ENCODE measurements around the gene MPPED1.

Gene MPPED1

GRCh38 chr22:43529934-43530333 is 118.1 kb downstream of the MPPED1 start:
- DNase-seq, result no peak

DNA sequence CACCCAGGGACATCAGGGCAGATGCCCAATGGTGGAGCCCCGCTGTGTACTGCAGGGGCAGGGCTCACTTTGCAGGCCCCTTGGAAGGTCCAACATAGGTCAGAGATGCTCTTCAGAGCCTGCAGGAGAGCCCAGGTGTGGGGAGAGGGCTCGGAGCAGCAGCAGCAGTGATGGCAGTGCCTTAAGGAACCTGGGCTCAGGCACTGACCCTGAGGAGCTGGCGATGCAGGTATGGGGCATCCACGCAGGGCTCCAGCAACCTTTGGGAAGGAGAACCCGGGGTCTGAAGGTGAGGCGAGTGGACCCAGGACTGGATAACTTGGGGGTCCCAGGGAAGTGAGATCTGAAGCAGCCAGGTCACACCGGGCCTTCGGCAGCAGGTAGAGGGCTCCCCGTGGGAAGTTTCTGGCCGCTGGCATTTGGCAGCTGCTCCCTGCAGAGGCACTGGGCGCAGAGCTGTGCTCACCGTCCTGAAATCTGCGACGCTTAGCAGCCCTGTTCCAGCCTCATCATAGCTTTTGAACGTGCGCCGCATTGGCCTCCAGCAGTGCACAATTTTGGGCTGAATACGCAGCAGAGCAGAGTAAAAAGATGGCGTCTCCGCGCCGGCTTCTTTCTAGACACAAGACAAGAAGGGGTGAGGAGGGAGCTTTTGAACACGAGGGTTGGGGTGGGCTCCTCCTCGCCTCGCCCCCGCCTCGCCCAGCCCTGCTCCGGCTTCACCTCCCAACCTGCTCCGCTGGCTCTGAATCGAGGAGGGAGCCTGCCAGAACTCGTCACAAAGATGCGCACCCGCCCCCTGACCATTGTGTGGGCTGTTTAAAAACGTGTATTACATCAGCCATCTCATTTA is 118.8 kb downstream of the MPPED1 start:
- DNase-seq, result no peak

DNA sequence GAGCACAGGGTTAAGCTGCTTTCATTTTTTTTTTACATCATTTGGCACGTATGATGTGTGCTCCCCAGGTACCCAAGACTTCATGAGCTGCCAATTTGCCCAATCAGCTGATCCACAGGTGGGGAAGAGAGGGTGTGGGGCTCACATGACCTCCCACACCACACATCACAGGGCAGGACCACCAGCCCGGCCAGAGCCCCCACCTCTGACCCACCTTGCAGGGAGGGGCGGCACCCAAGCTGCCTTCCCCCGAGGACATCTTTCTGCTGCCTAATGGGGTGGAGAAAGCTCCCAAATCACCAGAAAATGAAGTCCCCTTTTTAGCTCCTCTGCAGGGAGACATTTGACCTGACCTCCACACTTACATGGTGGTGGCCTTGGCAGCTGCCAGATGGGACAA is 119.8 kb downstream of the MPPED1 start:
- DNase-seq, result no peak

DNA sequence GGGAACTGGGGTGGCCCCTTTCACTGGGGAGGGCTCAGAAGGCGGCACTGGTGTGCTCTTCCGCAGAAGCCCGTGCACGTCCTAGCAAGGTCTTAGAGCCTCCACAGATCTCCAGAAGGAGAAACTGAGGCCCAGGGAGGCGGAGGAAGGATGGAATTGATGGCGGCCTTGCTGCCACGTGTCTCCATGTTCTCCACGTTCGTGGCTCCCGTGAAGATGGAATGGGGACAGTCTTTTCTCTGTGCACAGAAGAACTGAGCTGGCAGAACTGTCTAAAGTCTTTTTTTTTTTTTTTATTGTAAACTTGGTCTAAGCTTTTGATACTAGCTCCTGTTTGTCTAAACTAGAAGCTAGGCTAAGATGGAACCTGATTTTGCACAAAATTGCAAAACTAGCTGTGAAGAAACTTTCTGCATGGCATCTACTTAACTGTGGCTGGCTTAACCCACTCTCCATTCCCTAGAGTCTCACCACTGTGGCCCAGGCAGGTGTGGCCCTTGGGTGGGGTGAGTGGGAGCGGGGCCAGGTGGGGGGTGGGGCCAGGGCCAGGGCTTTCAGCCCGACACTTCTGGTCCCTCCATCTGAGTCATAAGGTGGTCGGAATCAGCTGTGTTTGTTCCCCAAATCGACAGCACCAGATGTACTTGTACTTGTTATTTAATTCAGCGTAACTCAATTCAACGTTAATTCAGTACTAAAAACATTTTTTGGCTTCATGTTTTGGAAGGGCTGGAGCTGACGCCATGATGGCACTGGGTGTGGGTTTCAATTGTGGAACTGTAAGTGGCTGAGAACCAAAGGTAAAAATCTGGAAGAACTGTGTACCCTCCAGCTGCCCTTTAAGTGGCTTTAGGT is 120.7 kb downstream of the MPPED1 start:
- DNase-seq, result peak; percentile 64

DNA sequence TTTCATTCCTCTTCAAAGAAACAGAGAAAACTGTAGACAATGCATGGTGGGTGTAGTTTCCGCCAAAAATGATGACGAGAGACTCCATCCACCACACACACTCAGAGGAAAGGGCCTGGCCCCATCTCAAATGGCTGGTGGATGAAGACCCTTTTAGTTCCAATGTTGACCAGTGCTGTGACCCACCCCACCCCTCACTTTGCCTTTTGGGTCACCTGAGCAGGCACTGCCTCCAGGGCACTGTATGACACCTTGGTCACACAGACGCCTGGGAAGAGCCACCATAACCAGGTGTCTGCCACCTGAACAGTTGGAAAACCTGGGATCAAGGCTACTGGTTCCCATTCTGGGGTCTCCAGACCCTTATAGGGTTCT is 121.3 kb downstream of the MPPED1 start:
- no peak for DNase-seq

GRCh38 chr22:43533656-43534428 is 122.0 kb downstream of the MPPED1 start:
- no peak for DNase-seq

- DNase-seq, result no peak
Observed at GRCh38 chr22:43534916-43535315, 123.1 kb downstream of the MPPED1 start.

DNA sequence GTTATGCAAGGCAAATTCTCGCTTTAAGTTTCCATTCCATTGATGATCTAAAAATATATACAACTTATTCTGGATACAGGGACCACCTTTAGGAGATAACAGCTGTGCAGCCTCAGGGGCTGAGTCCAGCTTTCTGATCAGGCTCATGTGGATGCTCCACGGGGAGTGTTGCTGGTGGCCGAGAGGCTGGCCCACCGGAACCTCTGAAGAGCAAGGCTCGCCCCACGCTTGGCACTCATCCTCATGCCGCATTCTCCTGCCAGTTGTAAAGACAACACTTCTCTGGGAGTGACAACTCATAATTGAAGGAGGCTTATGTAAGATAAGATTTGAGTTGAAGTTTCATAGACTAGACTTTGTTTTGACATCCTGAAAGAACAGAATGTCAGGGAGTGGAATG is 123.5 kb downstream of the MPPED1 start:
- no peak for DNase-seq

DNA sequence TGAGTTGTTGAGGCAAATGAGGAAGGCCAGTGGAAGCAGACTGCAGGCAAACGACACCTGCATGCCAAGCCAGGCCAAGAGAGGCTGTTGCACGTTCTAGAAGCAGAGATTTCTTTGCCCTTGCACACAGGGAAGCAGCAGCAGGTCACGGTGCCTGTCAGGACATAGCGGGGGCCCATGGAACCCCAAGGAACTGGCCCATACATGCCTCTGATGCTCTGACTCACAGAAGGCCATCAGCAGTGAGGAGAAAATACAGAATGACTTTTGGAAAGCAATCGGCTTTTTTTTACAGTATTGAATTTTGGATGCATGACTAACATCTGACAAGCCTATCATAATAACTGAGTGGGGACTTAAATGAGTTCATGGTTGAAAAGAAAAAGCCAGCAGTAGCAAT is 123.9 kb downstream of the MPPED1 start:
- peak; percentile 33 for DNase-seq

GRCh38 chr22:43537019-43537585 is 125.3 kb downstream of the MPPED1 start:
- DNase-seq, result no peak

- no peak for DNase-seq
Observed at GRCh38 chr22:43539572-43540528, 128.0 kb downstream of the MPPED1 start.

GRCh38 chr22:43540529-43540923 is 128.7 kb downstream of the MPPED1 start:
- peak; percentile 86 for DNase-seq

DNA sequence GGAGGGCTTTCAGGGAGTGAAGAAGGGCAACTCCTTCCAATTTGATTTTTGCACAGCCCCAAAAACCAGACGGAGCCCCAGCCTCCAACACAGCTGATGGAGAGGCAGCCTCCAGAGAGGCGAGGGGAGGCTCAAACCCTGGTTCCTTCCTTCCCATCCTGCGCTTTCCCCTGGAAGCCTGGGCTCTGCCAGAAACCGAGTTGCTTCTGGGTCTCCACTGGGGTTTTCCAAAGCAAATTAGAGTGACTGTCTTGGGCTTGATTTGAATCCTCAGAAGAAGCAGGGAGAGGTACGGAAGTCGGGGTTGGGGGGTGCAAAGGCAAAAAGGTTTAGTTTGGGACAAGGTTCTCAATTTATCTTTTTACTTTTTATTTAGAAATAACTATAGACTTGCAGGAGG is 129.2 kb downstream of the MPPED1 start:
- no peak for DNase-seq

DNA sequence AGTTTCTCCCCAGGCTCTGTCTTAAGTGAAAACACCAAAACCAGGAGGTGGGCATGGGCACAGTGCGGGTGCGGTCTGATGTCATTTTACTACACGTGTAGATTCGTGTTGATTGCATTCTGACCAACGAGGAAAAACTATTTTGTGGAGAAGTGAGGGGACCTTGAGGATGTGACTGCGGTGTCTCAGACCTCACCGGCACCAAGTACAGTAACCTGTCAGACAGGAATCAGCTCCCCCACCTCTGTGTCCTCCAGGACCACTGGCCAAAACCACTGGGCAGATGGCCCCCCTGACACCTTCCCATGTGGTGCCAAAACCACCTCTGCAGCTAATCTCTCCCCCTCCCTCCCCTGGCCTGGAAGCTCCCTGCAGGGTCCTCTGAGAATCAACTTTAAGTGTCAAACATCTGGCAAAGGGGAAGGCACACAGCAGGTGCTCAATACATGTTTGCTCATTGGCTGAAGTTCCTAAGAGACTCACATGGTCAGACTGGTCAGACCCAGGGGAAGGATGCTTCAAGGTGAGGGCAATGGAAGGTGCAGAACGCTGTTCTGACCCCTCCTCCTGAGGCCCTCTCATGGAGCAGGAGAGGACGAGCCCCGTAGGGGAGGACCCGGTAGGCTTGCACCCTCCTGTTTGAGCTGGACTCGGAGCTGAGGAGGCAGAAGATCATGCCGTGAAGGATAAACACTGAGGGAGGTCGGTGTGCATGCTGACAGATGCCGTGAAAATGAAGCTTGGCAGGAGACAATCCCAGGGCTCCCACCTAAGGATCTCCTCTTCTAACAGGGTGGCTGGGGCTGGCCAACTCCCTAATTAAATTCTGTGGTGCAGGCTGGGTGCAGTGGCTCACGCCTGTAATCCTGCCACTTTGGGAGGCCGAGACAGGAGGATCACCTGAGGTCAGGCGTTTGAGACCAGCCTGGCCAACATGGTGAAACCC is 129.9 kb downstream of the MPPED1 start:
- no peak for DNase-seq

- DNase-seq, result no peak
Observed at GRCh38 chr22:43542681-43543521, 131.1 kb downstream of the MPPED1 start.

GRCh38 chr22:43543522-43544288 is 131.9 kb downstream of the MPPED1 start:
- DNase-seq, result no peak

- no peak for DNase-seq
Observed at GRCh38 chr22:43544289-43544673, 132.5 kb downstream of the MPPED1 start.

- no peak for DNase-seq
Observed at GRCh38 chr22:43546186-43546585, 134.4 kb downstream of the MPPED1 start.
